Erythroblast (primary cell): Measurements from ENCODE around the gene ADPRM.

ENCODE experiments used
- DNase-seq, 2 experiments: peaks; one replicate each; lab custom pipeline; 2025; lab: John Stamatoyannopoulos, UW
- GATA1 ChIP-seq: IDR thresholded peaks from 2 replicates; pipeline ENCODE4 v1.6.1; 2011; ENCODE audit warnings: low read depth, mild to moderate bottlenecking, control low read depth, low read length, moderate library complexity
- POLR2A ChIP-seq: IDR thresholded peaks from 2 replicates; pipeline ENCODE4 v1.6.1; 2011; ENCODE audit warnings: mild to moderate bottlenecking, low read length

The ADPRM gene

GRCh38 chr17:10757067-10757466 is 59.7 kb downstream of the ADPRM start:
- DNase-seq, result no peak
- no peak for TF ChIP-seq GATA1
- no peak for TF ChIP-seq POLR2A

- TF ChIP-seq POLR2A (no peak), GATA1 (no peak)
- no peak for DNase-seq
Observed at GRCh38 chr17:10757647-10758046, 60.3 kb downstream of the ADPRM start.

GRCh38 chr17:10758062-10758461 is 60.7 kb downstream of the ADPRM start:
- no peak for TF ChIP-seq GATA1
- TF ChIP-seq POLR2A, result no peak
- no peak for DNase-seq
